A673 (cell line): ENCODE data around the gene GPNMB. TPM values are rescaled to one million over a fixed set of nuclear protein-coding genes. Genes with fewer than 3 reads are reported as not detected.

Experiments
- BruUV-seq: library from RNA; stranded (reverse); fragments of 400-500 nt; replicated peaks from 2 replicates; lab custom pipeline; 2021; lab: Mats Ljungman, UMichigan
- CTCF ChIA-PET: fragments of 300-600 bp; sonication (Branson Sonifier 250); formaldehyde crosslinking; loops from one replicate; lab custom pipeline; 2022; ENCODE audit warnings: antibody characterized with exemption; lab: Charles Lee
- POLR2A ChIA-PET: fragments of 300-600 bp; sonication (Branson Sonifier 250); formaldehyde crosslinking; loops from one replicate; lab custom pipeline; 2022; ENCODE audit warnings: antibody characterized with exemption; ENCODE audit not compliant: low non-redundant PET; lab: Charles Lee
- DNase-seq: peaks from one replicate; pipeline ENCODE4 v3.0.0-alpha.2; 2015; ENCODE audit warnings: low spot score
- H3K27ac ChIP-seq: fragments of 200-600 bp; sonication (generic); 2 replicates; pipeline ENCODE4 v1.5.1; 2016; ENCODE audit warnings: mixed run types, low read depth, mild to moderate bottlenecking, mixed read lengths, antibody characterized with exemption, low read length; ENCODE audit not compliant: poor library complexity, severe bottlenecking
- H3K27me3 ChIP-seq: fragments of 200-600 bp; sonication (generic); replicated peaks from 2 replicates; pipeline ENCODE4 v1.6.1; 2017; ENCODE audit warnings: mixed run types, low read depth, mild to moderate bottlenecking, mixed read lengths, antibody characterized with exemption, low read length; ENCODE audit not compliant: insufficient read depth, poor library complexity
- H3K36me3 ChIP-seq: fragments of 200-600 bp; sonication (generic); 2 replicates; pipeline ENCODE4 v1.6.1; 2016; ENCODE audit warnings: mixed run types, mild to moderate bottlenecking, mixed read lengths, antibody characterized with exemption, low read length; ENCODE audit not compliant: insufficient read depth, poor library complexity, severe bottlenecking
- H3K4me1 ChIP-seq: fragments of 200-600 bp; sonication (generic); 2 replicates; pipeline ENCODE4 v1.6.1; 2017; ENCODE audit warnings: mixed run types, mild to moderate bottlenecking, mixed read lengths, antibody characterized with exemption, low read length; ENCODE audit not compliant: insufficient read depth, poor library complexity, severe bottlenecking
- H3K4me3 ChIP-seq: fragments of 200-600 bp; sonication (generic); 2 replicates; pipeline ENCODE4 v1.5.1; 2016; ENCODE audit warnings: low read depth, mixed run types, mild to moderate bottlenecking, mixed read lengths, low read length; ENCODE audit not compliant: poor library complexity, severe bottlenecking
- H3K9me3 ChIP-seq: fragments of 200-600 bp; sonication (generic); 2 replicates; pipeline ENCODE4 v1.6.1; 2016; ENCODE audit warnings: mixed run types, low read depth, mild to moderate bottlenecking, mixed read lengths, antibody characterized with exemption, low read length; ENCODE audit not compliant: poor library complexity, severe bottlenecking
- CTCF ChIP-seq: fragments of 300-800, 200-600 bp; sonication (generic); conservative IDR thresholded peaks from 2 replicates; pipeline ENCODE4 v1.5.1; 2017; ENCODE audit warnings: low read depth, mild to moderate bottlenecking, antibody characterized with exemption, low read length, moderate library complexity, mixed read lengths
- EZH2 ChIP-seq: fragments of 200-600 bp; sonication (generic); IDR thresholded peaks from 2 replicates; pipeline ENCODE4 v1.6.1; 2017; ENCODE audit warnings: borderline replicate concordance, low read depth, mild to moderate bottlenecking, mixed read lengths, antibody characterized with exemption, low read length; ENCODE audit not compliant: poor library complexity, severe bottlenecking
- intact Hi-C: fragments of 100-400 bp; cut with micrococcal nuclease; formaldehyde crosslinking; loops from one replicate; pipeline ENCODE4 v1.10.0; 2022; ENCODE audit not compliant: unreplicated experiment
- total RNA-seq: library from RNA; stranded (reverse); gene quantifications from 2 replicates; pipeline ENCODE4 v1.2.3, GENCODE V29; 2021

Gene GPNMB
- total RNA-seq, 1 experiment from 2014 or later = 2.1 TPM

- TF ChIP-seq CTCF (no peak), EZH2 (no peak)
- no peak for DNase-seq
- ChIA-PET CTCF (no interaction called here), POLR2A (no interaction called here)
- intact Hi-C loops = no loop called here
- no TSS peak for BruUV-seq
- H3K4me1 ChIP-seq = peaks cover 8% of the 10 kb centered on the region
- no peaks in the 10 kb centered on the region for H3K27me3 ChIP-seq
- no peak overlapping the region for H3K4me3 ChIP-seq
- H3K36me3 ChIP-seq = no peaks in the 10 kb centered on the region
- H3K9me3 ChIP-seq = no peaks in the 10 kb centered on the region
- no peak overlapping the region for H3K27ac ChIP-seq
These were observed 30.4 kb downstream of the GPNMB start for GRCh38 chr7:23276947-23277346.

- H3K4me1 ChIP-seq = peaks cover 8% of the 10 kb centered on the region
- H3K4me3 ChIP-seq = no peak overlapping the region
- no peak for TF ChIP-seq EZH2
- TF ChIP-seq CTCF = peak; percentile 84
- no peaks in the 10 kb centered on the region for H3K9me3 ChIP-seq
- ChIA-PET POLR2A (no interaction called here), CTCF (interaction anchor here (0.7 kb wide), 2 partner anchors 132 to 257 kb away, joined by 6 to 8 read pairs; no protein-coding TSS in a partner anchor)
- no peak overlapping the region for H3K27ac ChIP-seq
- H3K36me3 ChIP-seq = no peaks in the 10 kb centered on the region
- no peaks in the 10 kb centered on the region for H3K27me3 ChIP-seq
- peak; percentile 85 for DNase-seq
- BruUV-seq = no TSS peak
- intact Hi-C loops = no loop called here
These were observed 30.9 kb downstream of the GPNMB start for GRCh38 chr7:23277359-23277989.

- H3K36me3 ChIP-seq = no peaks in the 10 kb centered on the region
- no peak for DNase-seq
- BruUV-seq = no TSS peak
- no peaks in the 10 kb centered on the region for H3K27me3 ChIP-seq
- POLR2A ChIA-PET = no interaction called here
- intact Hi-C loops = no loop called here
- no peaks in the 10 kb centered on the region for H3K9me3 ChIP-seq
- no peak overlapping the region for H3K27ac ChIP-seq
- TF ChIP-seq EZH2 = no peak
- no peak for TF ChIP-seq CTCF
- no peaks in the 10 kb centered on the region for H3K4me1 ChIP-seq
- H3K4me3 ChIP-seq = no peak overlapping the region
- CTCF ChIA-PET = no interaction called here
These were observed 33.4 kb downstream of the GPNMB start for GRCh38 chr7:23279819-23280525.
